RPMI7951 (cell line): ENCODE data around the gene SPOCD1. TPM values are rescaled to one million over a fixed set of nuclear protein-coding genes. Genes with fewer than 3 reads are reported as not detected.

ENCODE experiments used
- total RNA-seq: library from RNA; depleted of rRNA; stranded (reverse); fragments of >200 nt; shearing (Covaris generic); gene quantifications from 2 replicates; pipeline ENCODE4 v1.2.3, GENCODE V29; 2014; rRNA removed

SPOCD1 gene
- total RNA-seq, 1 experiment from 2014 or later: 12.4 TPM

Other genes starting within 250 kb of the SPOCD1 start
- 7.0 and 14.9 TPM in 2 replicates for gene TINAGL1, start 239.5 kb downstream of the SPOCD1 start, total RNA-seq
- gene HCRTR1, start 198.3 kb downstream of the SPOCD1 start, total RNA-seq: not detected in 2 replicates
- gene PEF1, start 171.1 kb downstream of the SPOCD1 start, total RNA-seq: 114 and 146 TPM in 2 replicates
- 6.9 and 7.1 TPM in 2 replicates for gene COL16A1, start 112.0 kb downstream of the SPOCD1 start, total RNA-seq
- 3.4 and 6.7 TPM in 2 replicates for gene ADGRB2, start 51.7 kb downstream of the SPOCD1 start, total RNA-seq
- gene PTP4A2, start 122.3 kb upstream of the SPOCD1 start, total RNA-seq: 225 and 397 TPM in 2 replicates
- 54.4 and 59.0 TPM in 2 replicates for gene KHDRBS1, start 197.8 kb upstream of the SPOCD1 start, total RNA-seq